ENCODE results near the gene CTU1.

Gene CTU1

DNA sequence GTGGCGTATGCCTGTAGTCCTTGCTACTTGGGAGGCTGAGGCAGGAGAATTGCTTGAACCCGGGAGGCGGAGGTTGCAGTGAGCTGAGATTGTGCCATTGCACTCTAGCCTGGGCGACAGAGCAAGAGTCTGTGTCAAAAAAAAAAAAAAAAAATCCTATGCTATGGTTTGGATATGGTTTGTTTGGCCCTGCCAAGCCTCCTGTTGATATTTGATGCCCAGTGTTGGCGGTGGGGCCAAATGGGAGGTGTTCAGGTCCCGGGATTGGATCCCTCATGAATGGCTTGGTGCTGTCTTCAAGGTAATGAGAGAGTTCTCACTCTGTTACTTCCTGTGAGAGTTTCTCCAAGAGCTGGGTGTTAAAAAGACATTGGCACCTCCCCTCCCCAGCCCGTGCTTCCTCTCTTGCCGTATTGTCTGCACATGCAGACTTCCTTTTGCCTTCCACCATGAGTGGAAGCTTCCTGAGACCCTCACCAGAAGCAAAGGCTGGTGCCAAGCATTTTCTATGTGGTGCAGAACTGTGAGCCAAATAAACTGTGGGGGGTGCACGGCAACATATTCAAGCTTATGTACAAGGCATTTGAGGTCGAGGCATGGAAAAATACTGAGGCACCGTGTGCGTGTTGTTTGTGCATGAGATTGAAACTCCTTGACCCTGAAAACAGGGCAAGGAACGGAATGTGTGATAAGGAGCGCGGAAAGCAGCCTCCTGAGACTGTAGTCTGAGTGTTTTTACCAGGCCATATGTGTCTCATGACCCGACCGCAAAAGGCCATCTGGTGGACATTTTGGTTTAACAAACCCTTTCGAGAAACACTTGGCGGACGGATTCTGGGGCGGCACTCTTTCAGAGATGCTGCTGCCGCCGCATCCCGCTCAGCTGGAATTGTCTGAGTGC lies 23.8 kb upstream of the CTU1 start:
- DNase-seq: no peak

DNA sequence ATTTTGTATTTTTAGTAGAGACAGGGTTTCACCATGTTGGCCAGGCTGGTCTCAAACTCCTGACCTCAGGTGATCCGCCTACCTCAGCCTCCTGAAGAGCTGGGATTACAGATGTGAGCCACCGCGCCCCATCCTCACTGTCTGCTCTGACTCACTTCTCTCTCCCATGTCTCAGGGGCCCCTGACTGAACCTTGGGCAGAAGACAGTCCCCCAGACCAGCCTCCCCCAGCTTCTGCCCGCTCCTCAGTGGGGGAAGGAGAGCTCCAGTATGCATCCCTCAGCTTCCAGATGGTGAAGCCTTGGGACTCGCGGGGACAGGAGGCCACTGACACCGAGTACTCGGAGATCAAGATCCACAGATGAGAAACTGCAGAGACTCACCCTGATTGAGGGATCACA lies 21.5 kb upstream of the CTU1 start:
- DNase-seq: no peak

DNA sequence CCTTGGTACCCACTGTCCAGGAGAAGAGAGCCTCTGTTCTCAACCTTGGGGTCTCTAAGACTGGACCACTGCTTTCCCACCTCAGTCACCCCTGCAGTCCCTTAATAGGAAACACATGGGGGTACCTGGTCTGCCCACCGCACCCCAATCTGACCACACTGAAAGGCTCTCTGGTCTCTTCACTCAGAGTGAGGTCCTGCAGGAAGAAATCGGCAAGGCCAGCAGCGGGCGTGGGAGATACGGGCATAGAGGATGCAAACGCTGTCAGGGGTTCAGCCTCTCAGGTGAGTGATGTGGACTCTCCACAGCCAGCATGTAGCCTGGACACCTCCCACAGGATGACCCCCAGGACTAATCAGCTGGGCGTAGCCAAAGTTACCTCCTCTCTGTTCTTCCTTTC lies 20.0 kb upstream of the CTU1 start:
- no peak for DNase-seq

DNA sequence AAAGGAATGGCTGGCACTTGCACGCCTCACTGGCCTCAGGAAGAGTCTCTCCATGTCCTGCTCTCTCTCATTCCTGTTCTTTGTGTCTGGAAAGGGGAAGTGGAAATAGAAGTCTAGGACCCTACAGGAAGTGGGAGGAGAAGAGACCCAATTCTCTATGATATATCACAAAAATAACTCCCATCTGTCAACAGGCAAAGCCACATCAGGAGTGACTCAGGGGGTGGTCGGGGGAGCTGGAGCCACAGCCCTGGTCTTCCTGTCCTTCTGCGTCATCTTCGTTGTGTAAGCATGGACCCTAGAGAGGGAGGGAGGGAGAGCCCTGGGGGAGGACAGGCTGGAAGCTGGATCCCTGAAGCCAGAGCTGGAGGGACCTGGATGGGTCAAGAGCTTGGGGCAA lies 19.5 kb upstream of the CTU1 start:
- DNase-seq: no peak

DNA sequence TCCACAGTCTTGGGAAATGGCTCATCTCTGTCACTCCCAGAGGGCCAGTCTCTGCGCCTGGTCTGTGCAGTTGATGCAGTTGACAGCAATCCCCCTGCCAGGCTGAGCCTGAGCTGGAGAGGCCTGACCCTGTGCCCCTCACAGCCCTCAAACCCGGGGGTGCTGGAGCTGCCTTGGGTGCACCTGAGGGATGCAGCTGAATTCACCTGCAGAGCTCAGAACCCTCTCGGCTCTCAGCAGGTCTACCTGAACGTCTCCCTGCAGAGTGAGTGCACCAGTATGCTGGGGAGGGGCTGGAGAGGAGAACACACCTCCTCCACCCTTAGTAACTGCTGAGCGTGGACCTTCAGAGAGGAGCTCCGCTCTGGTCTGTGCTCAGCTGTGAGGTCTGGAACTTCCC lies 18.8 kb upstream of the CTU1 start:
- DNase-seq: no peak

DNA sequence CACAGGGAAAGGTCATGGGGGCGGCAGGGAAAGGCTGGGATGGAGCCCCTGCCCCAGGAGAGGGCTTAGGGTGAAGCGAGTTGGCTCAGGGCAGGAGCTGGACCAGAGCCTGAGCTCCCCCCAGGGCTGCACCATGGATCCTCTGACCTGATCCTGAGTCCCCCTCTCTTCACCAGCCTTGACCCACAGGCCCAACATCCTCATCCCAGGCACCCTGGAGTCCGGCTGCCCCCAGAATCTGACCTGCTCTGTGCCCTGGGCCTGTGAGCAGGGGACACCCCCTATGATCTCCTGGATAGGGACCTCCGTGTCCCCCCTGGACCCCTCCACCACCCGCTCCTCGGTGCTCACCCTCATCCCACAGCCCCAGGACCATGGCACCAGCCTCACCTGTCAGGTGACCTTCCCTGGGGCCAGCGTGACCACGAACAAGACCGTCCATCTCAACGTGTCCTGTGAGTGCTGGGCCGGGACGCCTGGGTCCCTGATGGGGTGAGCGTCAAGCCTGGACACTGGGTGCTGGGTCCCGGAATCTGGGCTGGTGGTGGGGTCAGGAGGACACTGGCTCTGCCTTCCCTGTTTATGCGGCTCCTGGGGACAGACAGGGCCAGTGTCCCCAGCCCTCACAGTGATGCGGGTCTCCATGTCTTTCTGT lies 17.3 kb upstream of the CTU1 start:
- no peak for DNase-seq

DNA sequence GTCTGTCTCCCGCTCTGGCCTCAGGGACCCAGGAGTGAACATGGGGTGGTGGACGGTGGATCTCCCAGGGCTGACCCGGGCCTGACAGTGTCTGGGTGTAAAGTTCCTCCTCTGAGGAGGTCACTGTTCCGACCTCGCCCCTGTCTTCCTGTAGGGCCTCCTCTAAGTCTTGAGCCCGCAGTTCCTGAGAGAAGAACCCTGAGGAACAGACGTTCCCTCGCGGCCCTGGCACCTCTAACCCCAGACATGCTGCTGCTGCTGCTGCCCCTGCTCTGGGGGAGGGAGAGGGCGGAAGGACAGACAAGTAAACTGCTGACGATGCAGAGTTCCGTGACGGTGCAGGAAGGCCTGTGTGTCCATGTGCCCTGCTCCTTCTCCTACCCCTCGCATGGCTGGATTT lies 16.5 kb upstream of the CTU1 start, which contains the start of gene SIGLEC9:
SIGLEC9 (plus strand) TSS at position 178 of the 400 bp plus-strand sequence; CDS start at position 247, 69 bp downstream.
- DNase-seq: no peak

DNA sequence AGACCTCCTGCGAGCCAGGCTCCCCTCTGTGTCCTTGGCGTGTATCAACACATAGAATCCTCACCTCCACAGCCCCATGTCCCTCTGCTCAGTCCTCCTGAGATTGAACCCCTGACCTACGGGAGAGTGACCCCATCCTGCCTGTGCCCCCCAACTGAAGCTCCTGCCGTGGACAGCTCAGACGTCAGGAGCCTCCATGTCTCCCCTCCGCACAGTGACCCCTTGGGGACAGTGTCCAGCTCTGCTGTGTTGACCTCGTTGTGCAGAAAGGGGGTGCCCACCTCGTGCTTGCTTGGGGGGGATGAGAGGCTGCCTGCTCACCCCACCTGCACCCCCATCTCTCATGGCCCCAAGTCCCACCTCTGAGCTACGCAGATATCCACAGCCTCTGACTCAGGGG lies 16.0 kb upstream of the CTU1 start:
- DNase-seq: no peak

DNA sequence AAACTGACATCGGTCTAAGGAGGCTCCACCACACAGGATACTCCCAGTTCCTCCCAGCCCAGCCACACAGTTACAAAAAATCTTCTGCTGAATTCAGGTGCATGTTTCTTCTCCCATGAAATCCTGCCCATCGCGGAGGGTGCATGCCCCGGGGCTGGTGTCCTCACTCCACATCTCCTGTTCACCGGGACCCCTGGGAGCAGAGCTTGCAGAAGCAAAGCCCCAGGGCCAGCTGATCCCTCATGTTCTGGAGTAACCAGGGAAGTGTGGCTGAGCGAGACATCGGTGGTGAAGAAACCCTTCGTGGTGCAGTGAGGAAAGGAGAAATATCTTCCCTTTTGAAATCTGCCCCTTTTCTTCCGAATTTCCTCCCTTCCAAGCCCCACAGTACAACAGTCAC lies 15.6 kb upstream of the CTU1 start:
- DNase-seq: no peak

DNA sequence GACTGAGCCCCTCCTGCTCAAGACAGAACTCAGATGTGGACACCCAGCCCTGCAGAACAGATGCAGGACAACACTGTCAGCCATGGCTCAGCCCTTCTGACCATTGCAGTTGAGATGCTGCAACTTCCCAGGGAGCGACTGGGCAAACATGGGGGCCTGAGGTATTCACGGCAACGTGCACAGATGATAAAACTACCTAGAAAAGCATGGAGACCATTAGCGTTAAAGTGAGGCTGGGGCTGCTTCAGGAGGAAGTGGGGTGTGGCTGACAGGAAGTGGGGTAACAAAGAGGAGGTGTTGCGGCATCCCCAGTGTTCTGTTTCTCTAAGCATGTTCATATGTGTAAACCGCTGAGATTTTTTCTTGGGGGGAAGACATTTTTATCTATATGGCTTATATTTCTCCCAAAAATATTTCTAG lies 15.2 kb upstream of the CTU1 start:
- DNase-seq: no peak

DNA sequence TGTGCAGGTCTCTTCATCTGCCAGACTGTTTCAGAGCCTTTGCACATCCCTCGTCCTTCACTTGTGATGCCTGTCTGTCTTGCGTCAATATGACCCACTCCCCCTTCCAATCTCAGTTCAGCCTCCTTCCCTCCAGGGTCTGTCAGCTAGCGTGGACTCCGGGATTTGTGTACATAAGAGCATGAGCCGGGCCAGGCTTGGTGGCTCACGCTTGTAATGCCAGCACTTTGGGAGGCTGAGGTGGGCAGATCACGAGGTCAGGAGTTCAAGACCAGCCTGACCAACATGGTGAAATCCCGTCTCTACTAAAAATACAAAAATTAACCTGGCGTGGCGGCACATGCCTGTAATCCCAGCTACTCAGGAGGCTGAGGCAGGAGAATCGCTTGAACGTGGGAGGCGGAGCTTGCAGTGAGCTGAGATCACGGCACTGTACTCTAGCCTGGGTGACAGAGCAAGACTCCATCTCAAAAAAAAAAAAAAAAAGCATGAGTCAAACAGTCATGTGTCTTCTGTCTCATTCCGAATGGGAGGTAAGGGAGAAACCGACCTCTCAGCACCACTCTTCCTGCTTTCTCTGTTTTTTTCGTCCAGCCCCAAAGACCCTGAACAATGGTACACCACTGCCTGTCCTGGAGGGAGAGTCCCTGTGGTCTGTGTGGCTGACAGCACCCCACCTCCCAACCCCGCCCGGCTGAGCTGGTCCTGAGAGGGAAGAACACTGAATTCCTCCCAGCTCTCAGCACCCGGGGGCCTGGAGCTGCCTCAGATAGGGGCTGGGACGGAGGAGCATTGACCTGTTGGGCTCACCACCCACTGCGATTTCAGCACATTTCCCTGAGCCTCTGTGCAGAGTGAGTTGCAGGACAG lies 14.1 kb upstream of the CTU1 start:
- DNase-seq: no peak

DNA sequence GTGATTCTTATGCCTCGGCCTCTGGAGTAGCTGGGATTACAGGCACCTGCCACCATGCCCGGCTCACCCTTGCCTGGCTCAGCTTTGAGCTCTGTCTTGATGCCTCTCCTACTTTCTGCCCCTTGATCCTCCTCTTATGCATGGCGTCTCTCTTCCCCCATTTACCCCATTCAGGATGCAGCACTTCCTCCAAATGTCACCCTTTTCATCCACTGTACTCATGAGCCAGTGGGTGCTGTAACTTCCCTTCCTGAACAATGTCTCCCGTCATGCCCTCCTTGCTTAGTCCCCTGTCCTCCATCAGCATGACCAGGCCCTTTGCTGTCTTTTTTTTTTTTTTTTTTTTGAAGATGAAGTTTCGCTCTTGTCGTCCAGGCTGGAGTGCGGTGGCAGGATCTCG lies 13.0 kb upstream of the CTU1 start:
- no peak for DNase-seq

DNA sequence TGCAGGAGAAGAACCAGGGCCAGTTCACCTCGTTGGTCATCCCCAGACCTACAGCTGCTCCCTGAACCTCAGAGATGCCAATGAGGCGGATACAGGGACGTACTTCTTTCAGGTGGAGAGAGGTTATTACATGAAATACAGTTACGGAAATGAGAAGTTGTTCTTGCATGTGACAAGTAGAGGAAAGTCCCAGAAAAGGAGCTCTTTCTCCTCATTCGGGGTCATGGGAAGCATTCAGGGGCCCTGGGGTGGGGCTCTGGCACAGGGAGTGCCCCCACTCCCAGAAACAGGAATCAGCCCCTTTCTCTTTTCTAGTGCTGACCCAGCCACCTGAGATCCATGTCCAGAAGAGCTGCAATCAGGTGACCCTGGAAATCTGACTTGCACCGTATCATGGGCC lies 12.0 kb upstream of the CTU1 start:
- no peak for DNase-seq

DNA sequence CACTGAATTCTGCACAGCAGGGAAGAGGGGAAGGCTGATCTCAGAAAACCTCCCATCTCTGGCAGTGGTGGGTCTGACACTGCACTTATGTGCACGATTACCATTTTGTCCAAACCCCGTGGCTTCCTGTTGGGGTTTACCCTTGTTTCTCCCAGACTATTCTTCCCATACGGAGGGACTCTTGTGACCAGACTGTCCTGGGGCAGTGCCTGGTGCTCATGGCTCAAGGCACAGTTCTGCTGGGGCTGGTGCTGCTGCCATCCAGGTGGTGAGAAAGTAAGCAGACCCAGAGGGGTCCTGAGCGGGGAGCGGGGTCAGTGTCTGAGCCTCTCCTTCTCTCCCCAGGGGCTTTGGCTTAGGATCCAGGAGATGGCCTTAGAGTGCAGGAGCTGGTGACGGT lies 11.4 kb upstream of the CTU1 start:
- no peak for DNase-seq

DNA sequence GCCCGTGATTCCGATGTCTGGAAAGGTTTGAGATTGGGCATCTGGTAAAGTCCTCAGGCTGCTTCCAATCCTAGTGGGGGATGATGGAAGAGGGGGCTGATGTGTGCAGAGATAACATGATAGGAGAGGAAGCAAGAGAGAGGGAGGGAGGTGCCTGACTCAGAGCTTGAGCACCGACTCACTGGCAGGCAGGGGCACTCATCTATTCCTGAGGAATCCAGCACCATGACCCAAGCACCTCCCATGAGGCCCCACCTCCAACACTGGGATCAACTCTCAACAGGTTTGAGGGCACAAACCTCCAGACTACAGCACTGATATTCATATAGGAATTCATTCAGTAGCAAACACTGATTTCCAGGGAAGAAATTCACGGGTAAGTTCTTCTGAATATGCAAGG lies 10.9 kb upstream of the CTU1 start:
- no peak for DNase-seq

DNA sequence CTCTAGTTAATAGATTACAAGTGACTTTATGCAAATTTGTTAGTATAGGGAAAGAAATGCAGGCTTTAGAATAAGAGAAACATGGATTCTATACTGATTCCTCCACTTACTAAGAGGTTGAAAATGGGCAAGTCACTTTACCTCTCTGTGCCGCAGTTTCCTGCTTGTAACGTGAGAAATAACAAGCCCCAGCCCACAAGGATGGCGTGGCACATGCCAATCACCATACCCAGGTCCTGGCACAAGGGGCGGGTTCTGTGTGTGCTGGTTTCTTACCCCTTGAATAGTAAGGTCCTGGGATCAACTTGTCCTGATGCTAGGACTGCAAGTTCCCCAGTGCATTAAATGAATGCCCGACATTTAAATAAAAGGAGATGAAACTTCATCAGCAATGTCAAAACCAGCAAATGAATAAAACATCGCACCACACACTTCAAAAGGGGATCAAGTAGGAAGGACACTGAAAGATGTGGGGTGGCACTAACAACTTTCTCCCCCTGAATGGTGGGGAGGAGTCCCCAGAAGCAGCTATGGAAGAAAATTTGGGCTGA lies 8.6 kb upstream of the CTU1 start:
- DNase-seq: no peak

DNA sequence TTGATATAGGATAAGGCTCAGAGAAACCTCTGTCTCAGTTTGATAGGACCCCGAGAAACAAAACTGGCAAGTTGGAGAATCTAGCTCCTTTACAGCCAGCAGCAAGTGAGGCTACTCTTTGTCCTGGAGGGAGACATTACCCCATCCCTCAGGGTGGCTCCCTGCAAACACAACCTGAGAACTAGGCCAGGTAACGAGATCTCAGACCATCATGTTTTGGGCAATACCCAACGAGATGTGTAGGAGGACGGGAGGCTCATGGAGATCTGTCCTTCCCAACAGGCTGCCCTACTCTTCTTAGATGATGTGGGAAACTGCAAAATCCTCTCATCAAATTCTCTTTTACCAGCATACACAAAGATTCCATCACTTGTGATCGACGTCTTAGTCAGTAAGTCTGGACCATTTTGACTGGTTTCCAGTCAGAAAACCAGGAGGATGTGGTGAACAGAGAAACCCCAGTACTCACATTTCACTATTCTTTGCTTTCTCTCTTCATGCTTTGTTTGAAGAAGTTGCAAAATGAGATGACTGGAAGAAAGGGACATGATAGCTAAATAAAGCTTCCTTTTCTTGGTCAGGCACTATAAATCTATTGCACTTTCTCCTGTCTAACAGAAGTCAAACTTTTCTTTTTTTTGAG lies 6.0 kb upstream of the CTU1 start:
- no peak for DNase-seq

DNA sequence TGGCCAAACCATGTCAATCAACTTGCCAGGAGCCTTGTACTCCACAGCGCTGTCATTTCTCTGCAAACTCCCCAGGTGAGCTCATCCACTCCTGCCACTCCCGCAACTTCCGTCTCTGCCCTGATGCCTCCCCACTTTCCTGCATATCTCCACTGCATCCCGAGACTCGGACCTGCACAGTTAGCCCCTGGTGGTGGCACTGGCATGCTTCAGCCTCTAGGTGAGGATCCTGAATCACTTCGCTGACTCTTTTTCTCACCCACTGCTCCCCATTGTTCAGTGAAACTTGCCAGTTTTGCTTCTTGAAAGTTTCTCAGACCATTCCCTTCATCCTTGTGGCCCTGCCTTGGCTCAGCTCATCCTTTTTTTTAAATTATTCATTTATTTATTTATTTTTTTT lies 3.4 kb upstream of the CTU1 start:
- no peak for DNase-seq

DNA sequence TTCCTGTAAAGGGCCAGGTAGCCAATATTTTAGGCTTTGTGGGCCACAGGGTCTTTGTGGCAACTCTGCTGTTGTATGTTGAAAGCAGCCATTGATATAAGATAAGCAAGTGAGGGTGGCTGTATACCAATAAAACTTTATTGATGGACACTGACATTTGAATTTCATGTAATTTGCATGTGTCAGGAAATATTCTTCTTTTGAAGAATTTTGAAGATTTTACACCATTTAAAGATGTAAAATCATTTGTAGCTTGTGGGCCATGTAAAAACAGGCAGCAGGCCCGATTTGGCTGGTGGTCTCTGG lies 2.4 kb upstream of the CTU1 start:
- DNase-seq: no peak

DNA sequence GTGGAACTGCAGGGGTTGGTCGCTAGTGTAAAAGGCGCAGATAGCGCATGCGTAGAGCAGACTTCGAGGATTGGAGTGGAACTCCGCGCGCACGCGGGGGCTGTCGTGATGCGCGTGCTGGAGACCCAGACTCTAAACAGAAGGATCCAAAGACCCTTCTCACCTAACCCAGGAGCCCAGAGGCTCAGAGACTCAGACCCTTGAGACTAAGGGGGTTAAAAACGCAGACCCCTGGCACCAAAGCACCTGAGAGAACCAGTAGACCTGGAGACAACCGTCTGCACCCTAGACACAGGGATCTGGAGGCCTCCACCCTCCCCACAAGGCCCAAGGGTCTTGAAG lies 567 bp upstream of the CTU1 start:
- DNase-seq: no peak

DNA sequence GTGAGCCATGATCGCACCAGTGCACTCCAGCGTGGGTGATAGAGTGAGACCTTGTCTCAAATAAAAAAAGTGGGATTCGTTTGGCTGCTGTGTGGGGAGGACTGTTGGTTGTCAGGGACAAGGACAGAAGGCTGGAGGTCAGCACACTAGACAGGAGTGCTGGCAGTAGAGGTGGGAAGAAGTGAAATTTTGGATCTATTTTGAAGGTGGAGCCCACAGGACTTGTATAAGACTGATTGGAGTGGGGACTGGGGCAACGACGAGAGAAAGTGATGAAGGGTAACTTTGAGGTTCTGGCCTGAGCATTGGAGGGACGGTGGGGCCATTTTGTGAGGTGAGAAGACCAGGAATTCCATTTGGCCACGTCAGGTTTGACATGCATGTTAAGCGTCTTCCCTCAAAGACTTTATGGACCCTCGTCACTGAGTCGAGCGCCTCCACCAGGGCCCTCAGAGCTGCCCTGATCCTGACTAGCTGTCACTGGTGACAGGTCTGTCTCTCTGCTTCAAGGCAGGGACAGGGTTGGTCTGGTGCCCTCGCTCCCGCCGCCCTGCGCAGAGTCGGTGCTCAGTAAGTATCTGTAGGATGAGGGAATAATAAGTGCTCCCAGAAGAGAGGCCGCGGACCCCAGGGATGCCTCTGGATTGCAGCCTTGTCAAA lies 673 bp downstream of the CTU1 start:
- no peak for DNase-seq

DNA sequence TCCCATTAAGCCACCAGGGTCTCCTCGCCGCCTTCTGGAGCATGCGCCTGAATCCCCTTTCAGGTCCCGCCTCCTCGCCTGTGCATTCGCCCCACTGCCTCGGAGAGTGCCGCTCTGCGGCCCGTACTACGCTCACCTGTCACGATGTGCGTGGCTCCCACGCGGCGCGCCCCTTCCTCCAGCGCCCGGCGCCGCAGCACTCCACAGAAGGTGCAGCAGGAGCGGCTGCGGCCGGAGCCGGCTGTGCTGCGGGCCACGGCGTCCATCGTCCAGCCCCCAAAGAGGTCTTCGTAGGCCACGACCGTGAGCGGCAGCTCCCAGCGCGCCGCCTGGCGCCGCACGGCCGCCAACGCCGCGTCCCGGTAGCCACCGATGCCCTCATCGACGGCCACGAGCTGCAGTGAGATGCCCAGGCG lies 4.3 kb downstream of the CTU1 start:
- DNase-seq: no peak
